Activated CD4-positive, CD25-positive, alpha-beta regulatory T cell (primary cell): ENCODE measurements around the gene PLXND1.
"Not testable (repeated sequence)": the region's sequence is repeated elsewhere in the genome, so short reads cannot be mapped to it uniquely, and the experiment has no call there.

Experiments
- DNase-seq, 4 experiments: peaks; one replicate each; lab custom pipeline; 2025; lab: John Stamatoyannopoulos, UW

Gene PLXND1

GRCh38 chr3:129548104-129548965 is 58.1 kb downstream of the PLXND1 start:
- DNase-seq: no peak

- DNase-seq: no peak
These were observed 59.2 kb downstream of the PLXND1 start for GRCh38 chr3:129547241-129547640.

- not testable (repeated sequence) for DNase-seq
These were observed 60.5 kb downstream of the PLXND1 start for GRCh38 chr3:129545951-129546350.

DNA sequence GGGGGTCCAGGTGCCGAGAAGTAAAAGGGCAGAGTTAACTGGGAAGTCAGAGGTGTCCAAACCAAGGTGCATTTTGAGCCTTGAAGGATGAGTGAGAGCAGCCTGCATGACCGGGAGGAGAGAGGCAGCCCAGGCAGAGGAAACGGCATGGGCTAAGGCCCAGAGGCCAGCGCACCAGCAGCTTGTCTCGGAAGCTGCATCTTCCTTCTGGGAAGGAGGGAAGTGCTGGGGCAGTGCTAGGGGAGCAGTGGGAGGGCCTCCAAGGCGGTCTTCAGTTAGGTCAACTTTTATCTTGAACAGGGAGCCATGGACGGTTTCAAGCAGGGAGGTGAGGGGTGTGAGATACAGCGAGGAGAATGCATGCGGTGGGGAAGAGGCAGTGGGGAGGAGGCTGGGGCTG is 62.5 kb downstream of the PLXND1 start:
- DNase-seq: no peak

DNA sequence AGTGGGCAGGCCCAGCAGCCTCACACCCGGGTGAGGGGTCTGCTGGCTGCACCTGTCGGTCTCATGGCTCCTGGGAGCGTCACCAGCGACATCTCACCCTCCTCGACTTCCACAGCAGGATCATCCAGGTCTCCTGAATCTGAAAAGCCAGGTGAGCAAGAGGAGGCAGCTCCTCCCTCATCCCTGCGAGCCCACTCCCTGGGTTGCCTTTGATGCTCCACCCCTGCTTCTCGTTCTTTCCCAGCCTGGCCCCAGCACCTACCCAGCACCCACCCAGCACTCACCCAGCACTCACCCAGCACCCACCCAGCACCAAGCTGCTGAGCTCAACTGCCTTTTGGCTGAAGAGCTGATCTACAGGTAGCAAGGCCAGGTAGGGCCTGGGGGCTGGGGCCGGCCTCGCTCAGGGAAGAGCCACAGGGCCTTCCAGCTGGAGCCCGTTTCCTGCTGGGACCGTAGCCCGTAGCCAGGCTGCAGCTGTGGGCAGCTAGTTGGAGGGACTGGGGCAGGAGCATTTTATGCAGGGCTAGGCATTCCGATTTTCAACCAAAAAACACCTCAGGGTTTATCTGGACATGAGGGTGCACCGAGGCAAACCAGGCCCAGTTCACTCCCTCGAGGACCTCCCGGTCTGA is 63.2 kb downstream of the PLXND1 start, which contains the start of gene H1-8:
Gene H1-8 (plus strand): TSS at position 20 of the 635 bp plus-strand sequence. CDS start 44 bp downstream, at position 64.
- no peak for DNase-seq

- DNase-seq: no peak
These were observed 63.7 kb downstream of the PLXND1 start for GRCh38 chr3:129542747-129543146.

DNA sequence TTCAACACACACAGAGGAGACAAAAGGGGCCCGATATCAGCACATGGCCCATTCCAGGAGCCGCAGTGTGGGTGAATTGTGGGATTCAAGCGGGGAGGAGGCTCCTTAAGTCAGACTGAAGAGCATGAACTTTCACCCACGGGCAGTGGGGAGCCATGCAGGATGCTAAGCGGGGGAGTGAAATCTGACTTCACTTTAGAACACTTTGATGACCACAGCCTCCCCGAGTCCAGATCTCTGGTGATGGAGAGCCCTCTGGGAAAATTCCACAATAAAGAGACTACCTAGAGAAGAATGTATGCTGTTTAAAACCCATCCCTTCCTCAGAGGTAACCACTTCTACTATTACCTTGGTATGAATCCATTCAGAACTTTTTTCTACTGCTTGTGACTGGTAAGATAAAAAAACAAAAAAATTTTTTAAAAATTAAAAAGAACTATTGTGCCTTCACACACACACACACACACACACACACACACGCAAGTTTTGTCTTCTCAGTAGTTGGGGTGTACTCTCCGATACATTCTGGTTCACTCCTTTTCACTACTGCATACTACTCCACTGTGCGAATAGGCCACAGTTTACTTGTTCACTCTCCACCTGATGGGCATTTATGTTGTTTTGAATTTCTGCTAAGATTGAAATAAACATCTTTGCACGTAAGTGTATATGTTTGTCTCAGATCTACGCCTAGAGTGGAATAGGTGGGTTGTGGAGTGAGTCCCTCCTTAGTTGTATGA is 65.5 kb downstream of the PLXND1 start:
- no peak for DNase-seq

GRCh38 chr3:129539206-129539605 is 67.3 kb downstream of the PLXND1 start:
- no peak for DNase-seq

- no peak for DNase-seq
These were observed 69.7 kb downstream of the PLXND1 start for GRCh38 chr3:129536804-129537203.

DNA sequence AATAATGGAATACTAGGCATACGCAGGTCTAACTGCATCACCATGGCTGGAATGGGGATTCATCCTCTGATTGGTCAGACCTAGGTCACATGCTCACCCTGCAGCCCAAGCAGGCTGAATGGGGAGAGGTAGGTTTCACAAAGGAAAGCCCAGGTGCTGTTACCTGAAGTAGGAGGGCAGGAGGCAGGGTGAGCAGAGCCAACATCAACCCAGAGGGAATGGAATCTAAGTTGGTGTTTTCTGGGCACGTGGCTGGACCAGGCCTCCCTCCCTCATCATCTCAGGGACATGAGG is 70.2 kb downstream of the PLXND1 start:
- no peak for DNase-seq

- DNase-seq: no peak
These were observed 71.4 kb downstream of the PLXND1 start for GRCh38 chr3:129535075-129535474.

DNA sequence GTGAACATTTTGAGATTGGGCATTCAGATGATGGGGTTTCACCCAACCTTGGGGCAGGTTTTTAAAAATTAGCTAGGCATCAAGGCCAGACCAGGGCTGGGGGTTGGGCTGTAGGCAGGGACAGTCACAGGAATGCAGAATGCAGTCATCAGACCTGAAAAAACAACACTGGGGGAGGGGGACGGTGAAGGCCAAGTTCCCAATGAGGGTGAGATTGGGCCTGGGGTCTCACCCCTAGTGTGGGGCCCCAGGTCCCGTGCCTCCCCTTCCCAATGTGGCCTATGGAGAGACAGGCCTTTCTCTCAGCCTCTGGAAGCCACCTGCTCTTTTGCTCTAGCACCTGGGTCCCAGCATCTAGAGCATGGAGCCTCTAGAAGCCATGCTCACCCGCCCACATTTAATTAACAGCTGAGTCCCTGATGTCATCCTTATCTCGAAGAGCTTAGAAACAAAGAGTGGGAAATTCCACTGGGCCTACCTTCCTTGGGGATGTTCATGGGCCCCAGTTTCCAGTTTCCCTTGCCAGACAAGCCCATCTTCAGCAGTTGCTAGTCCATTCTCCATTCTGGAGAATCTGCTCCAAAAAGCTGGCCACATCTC is 71.9 kb downstream of the PLXND1 start:
- DNase-seq: no peak

DNA sequence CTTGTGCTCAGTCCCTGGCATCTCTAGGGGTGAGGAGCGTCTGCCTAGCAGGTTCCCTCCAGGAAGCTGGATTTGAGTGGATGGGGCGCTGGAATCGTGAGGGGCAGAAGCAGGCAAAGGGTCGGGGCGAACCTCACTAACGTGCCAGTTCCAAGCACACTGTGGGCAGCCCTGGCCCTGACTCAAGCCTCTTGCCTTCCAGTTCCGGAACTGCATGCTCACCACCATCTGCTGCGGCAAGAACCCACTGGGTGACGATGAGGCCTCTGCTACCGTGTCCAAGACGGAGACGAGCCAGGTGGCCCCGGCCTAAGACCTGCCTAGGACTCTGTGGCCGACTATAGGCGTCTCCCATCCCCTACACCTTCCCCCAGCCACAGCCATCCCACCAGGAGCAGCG is 73.1 kb downstream of the PLXND1 start:
- no peak for DNase-seq

GRCh38 chr3:129532261-129532660 is 74.2 kb downstream of the PLXND1 start:
- no peak for DNase-seq

- no peak for DNase-seq
These were observed 74.8 kb downstream of the PLXND1 start for GRCh38 chr3:129531699-129532098.

GRCh38 chr3:129530821-129531220 is 75.7 kb downstream of the PLXND1 start:
- DNase-seq: no peak

DNA sequence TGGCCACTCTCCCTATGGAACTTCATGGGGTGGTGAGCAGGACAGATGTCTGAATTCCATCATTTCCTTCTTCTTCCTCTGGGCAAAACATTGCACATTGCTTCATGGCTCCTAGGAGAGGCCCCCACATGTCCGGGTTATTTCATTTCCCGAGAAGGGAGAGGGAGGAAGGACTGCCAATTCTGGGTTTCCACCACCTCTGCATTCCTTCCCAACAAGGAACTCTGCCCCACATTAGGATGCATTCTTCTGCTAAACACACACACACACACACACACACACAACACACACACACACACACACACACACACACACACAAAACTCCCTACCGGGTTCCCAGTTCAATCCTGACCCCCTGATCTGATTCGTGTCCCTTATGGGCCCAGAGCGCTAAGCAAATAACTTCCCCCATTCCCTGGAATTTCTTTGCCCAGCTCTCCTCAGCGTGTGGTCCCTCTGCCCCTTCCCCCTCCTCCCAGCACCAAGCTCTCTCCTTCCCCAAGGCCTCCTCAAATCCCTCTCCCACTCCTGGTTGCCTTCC is 76.2 kb downstream of the PLXND1 start:
- DNase-seq: no peak

DNA sequence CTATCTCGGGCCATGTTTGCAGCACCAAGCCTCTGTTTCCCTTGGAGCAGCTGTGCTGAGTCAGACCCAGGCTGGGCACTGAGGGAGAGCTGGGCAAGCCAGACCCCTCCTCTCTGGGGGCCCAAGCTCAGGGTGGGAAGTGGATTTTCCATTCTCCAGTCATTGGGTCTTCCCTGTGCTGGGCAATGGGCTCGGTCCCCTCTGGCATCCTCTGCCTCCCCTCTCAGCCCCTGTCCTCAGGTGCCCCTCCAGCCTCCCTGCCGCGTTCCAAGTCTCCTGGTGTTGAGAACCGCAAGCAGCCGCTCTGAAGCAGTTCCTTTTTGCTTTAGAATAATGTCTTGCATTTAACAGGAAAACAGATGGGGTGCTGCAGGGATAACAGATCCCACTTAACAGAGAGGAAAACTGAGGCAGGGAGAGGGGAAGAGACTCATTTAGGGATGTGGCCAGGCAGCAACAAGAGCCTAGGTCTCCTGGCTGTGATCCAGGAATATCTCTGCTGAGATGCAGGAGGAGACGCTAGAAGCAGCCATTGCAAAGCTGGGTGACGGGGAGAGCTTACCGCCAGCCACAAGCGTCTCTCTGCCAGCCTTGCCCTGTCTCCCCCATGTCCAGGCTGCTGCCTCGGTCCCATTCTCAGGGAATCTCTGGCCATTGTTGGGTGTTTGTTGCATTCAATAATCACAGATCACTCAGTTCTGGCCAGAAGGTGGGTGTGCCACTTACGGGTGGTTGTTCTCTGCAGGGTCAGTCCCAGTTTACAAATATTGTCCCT is 76.9 kb downstream of the PLXND1 start:
- no peak for DNase-seq

GRCh38 chr3:129528589-129529100 is 77.8 kb downstream of the PLXND1 start, which contains the start of gene RHO:
Gene RHO (plus strand): TSS chr3:129528639. CDS start chr3:129528734, 95 bp downstream.
- no peak for DNase-seq

GRCh38 chr3:129527262-129527661 is 79.2 kb downstream of the PLXND1 start:
- no peak for DNase-seq
